OCI-LY1 (cell line): ENCODE data around the gene PGAP2.

ENCODE experiments used
- H2AFZ ChIP-seq: fragments of 200-600 bp; sonication (generic), shearing (Covaris generic); 2 replicates; pipeline ENCODE4 v1.6.0; 2014; ENCODE audit warnings: antibody characterized with exemption, mild to moderate bottlenecking, low read length
- H3F3A ChIP-seq: fragments of 200-600 bp; sonication (generic), shearing (Covaris generic); 2 replicates; pipeline ENCODE4 v1.6.0; 2014; ENCODE audit warnings: mild to moderate bottlenecking, antibody characterized with exemption, low read length, moderate library complexity; ENCODE audit not compliant: insufficient read depth
- H3K27ac ChIP-seq: fragments of 200-600 bp; sonication (generic); 2 replicates; pipeline ENCODE4 v1.5.1; 2014; ENCODE audit warnings: low read length, mixed run types, mild to moderate bottlenecking, low read depth; ENCODE audit not compliant: poor library complexity, severe bottlenecking
- H3K27me3 ChIP-seq: fragments of 200-600 bp; sonication (generic); 2 replicates; pipeline ENCODE4 v1.6.0; 2014; ENCODE audit warnings: antibody characterized with exemption, mild to moderate bottlenecking, low read length, moderate library complexity; ENCODE audit not compliant: insufficient read depth
- H3K36me3 ChIP-seq: fragments of 200-600 bp; sonication (generic); 2 replicates; pipeline ENCODE4 v1.6.1; 2014; ENCODE audit warnings: mild to moderate bottlenecking, antibody characterized with exemption, low read length, moderate library complexity, mixed read lengths; ENCODE audit not compliant: insufficient read depth
- H3K4me1 ChIP-seq: fragments of 200-600 bp; sonication (generic); 2 replicates; pipeline ENCODE4 v1.5.1; 2014; ENCODE audit warnings: mild to moderate bottlenecking, low read length, moderate library complexity; ENCODE audit not compliant: insufficient read depth, severe bottlenecking
- H3K4me2 ChIP-seq: fragments of 200-600 bp; sonication (generic), shearing (Covaris generic); 2 replicates; pipeline ENCODE4 v1.6.1; 2014; ENCODE audit warnings: low read length
- H3K4me3 ChIP-seq: fragments of 200-600 bp; sonication (generic); 2 replicates; pipeline ENCODE4 v1.5.1; 2014; ENCODE audit warnings: low read length, low read depth, mild to moderate bottlenecking, mixed read lengths; ENCODE audit not compliant: poor library complexity, severe bottlenecking
- H3K79me2 ChIP-seq: fragments of 200-600 bp; shearing (Covaris generic); 2 replicates; pipeline ENCODE4 v1.6.1; 2016; ENCODE audit warnings: mixed run types, low read length, mixed read lengths; ENCODE audit not compliant: insufficient read depth
- H3K9ac ChIP-seq: fragments of 200-600 bp; sonication (generic), shearing (Covaris generic); 2 replicates; pipeline ENCODE4 v1.6.1; 2014; ENCODE audit warnings: mild to moderate bottlenecking, low read length, mixed read lengths
- H3K9me2 ChIP-seq: fragments of 200-600 bp; sonication (generic), shearing (Covaris generic); 2 replicates; pipeline ENCODE4 v1.6.1; 2014; ENCODE audit warnings: low read depth, mild to moderate bottlenecking, low read length, mixed read lengths
- H3K9me3 ChIP-seq: fragments of 200-600 bp; shearing (Covaris generic); 2 replicates; pipeline ENCODE4 v1.6.1; 2014; ENCODE audit warnings: low read length, mixed read lengths
- H4K20me1 ChIP-seq: fragments of 200-600 bp; sonication (generic), shearing (Covaris generic); 2 replicates; pipeline ENCODE4 v1.6.0; 2016; ENCODE audit warnings: mild to moderate bottlenecking, low read length; ENCODE audit not compliant: insufficient read depth
- EZH2 ChIP-seq: fragments of 200-600 bp; sonication (generic), shearing (Covaris generic); IDR thresholded peaks from 2 replicates; pipeline ENCODE4 v1.8.0; 2017; ENCODE audit warnings: borderline replicate concordance, mixed run types, mild to moderate bottlenecking, antibody characterized with exemption, low read length, moderate library complexity, mixed read lengths
- TF ChIP-seq, protein P1 (sequence below): fragments of 200-600 bp; sonication (generic), shearing (Covaris generic); IDR thresholded peaks from 2 replicates; pipeline ENCODE4 v1.5.1; 2017; ENCODE audit warnings: mild to moderate bottlenecking, antibody characterized with exemption, low read length, moderate library complexity, mixed read lengths

The PGAP2 gene

DNA sequence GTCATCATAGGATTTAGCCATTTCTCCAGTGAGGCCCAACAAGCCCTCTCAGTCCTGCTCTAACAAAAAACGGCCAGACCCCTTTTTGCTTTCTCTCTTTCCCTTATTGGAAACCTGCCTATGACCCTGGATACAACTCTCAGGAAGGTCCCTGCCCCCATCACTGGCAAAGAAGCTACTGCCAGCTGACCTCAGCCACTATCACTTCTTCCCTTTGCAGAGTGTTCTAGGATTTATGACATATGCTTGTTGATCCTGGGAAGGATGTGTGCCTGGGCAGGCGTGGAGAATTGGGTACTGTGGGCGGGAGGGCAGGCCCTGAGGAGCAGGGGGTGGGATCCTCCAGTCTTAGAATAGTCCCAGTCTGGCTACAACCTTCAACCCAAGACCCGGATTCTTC lies 7.5 kb downstream of the PGAP2 start:
- Histone ChIP-seq H3K4me2 (no peak overlapping the region), H3K79me2 (no peaks in the 10 kb centered on the region), H3F3A (no peaks in the 10 kb centered on the region), H3K36me3 (peaks cover 13% of the 10 kb centered on the region; the same call in 1 of the 2 replicates), H3K4me3 (no peak overlapping the region), H3K9me3 (no peaks in the 10 kb centered on the region), H3K9ac (no peak overlapping the region), H2AFZ (no peak overlapping the region), H3K27me3 (no peaks in the 10 kb centered on the region), H3K27ac (no peak overlapping the region), H4K20me1 (no peaks in the 10 kb centered on the region), H3K9me2 (no peaks in the 10 kb centered on the region), H3K4me1 (no peaks in the 10 kb centered on the region)
- TF ChIP-seq, protein P1, sequence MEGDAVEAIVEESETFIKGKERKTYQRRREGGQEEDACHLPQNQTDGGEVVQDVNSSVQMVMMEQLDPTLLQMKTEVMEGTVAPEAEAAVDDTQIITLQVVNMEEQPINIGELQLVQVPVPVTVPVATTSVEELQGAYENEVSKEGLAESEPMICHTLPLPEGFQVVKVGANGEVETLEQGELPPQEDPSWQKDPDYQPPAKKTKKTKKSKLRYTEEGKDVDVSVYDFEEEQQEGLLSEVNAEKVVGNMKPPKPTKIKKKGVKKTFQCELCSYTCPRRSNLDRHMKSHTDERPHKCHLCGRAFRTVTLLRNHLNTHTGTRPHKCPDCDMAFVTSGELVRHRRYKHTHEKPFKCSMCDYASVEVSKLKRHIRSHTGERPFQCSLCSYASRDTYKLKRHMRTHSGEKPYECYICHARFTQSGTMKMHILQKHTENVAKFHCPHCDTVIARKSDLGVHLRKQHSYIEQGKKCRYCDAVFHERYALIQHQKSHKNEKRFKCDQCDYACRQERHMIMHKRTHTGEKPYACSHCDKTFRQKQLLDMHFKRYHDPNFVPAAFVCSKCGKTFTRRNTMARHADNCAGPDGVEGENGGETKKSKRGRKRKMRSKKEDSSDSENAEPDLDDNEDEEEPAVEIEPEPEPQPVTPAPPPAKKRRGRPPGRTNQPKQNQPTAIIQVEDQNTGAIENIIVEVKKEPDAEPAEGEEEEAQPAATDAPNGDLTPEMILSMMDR = no peak
- no peak for TF ChIP-seq EZH2

DNA sequence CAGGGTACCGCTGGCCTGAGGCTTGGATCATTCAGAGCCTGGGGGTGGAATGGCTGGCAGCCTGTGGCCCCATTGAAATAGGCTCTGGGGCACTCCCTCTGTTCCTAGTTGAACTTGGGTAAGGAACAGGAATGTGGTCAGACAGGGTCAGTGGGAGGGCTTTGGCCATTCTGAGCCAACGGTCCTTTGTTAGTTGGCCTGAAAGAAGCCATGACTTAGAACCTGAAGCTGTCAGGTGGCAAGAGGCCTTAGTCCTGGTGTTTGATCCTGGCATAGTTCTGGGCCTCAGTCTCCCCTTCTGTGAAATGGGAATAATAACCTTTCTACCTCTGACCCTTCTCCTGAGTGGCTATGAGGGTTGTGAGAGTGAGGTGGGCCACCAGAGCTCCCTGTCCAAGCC lies 8.3 kb downstream of the PGAP2 start:
- no peak overlapping the region for H3K4me2 ChIP-seq
- TF ChIP-seq, protein P1 = no peak
- no peak for TF ChIP-seq EZH2
- H2AFZ ChIP-seq = no peak overlapping the region
- H3K79me2 ChIP-seq = no peaks in the 10 kb centered on the region
- no peak overlapping the region for H3K4me3 ChIP-seq
- H4K20me1 ChIP-seq = no peaks in the 10 kb centered on the region
- no peak overlapping the region for H3K9ac ChIP-seq
- H3K27me3 ChIP-seq = no peaks in the 10 kb centered on the region
- H3K36me3 ChIP-seq = peaks cover 8% of the 10 kb centered on the region; the same call in 1 of the 2 replicates
- no peaks in the 10 kb centered on the region for H3F3A ChIP-seq
- H3K4me1 ChIP-seq = no peaks in the 10 kb centered on the region
- no peak overlapping the region for H3K27ac ChIP-seq
- no peaks in the 10 kb centered on the region for H3K9me3 ChIP-seq
- no peaks in the 10 kb centered on the region for H3K9me2 ChIP-seq

DNA sequence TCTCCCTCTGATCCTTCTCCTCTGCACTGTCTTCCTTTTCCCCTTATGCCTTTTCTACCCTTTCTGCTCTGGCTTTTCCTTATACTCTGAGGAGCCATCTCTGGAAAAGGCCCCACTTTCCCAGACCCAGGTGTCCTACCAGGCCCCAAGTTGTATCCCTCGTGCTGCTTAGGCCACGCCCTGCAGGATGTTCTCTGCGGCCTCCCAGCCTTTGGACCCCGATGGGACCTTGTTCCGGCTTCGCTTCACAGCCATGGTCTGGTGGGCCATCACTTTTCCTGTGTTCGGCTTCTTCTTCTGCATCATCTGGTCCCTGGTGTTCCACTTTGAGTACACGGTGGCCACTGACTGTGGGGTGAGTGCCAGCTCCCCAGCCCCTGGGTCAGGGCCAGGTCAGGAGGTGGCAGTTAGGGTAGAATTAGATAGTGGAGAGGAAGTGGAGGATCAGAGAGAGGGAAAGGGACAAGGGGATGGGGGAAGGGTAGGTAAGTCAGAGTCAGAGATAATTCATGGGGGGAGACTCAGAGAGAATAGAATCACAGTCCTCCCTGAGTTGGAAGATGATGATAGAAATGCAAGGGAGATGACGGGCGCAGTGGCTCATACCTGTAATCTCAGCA lies 8.9 kb downstream of the PGAP2 start:
- Histone ChIP-seq H2AFZ (no peak overlapping the region), H3K79me2 (no peaks in the 10 kb centered on the region), H3K27me3 (no peaks in the 10 kb centered on the region), H4K20me1 (no peaks in the 10 kb centered on the region), H3K9me2 (no peaks in the 10 kb centered on the region), H3K27ac (no peak overlapping the region), H3F3A (no peaks in the 10 kb centered on the region), H3K9ac (no peak overlapping the region), H3K4me3 (no peak overlapping the region), H3K9me3 (no peaks in the 10 kb centered on the region), H3K36me3 (peaks cover 8% of the 10 kb centered on the region; the same call in 1 of the 2 replicates), H3K4me2 (no peak overlapping the region), H3K4me1 (no peaks in the 10 kb centered on the region)
- TF ChIP-seq, protein P1 = no peak
- no peak for TF ChIP-seq EZH2
